Ishikawa (cell line): ENCODE results near the gene UGT1A9.

ENCODE experiments used
- CREB1 ChIP-seq: IDR thresholded peaks from 2 replicates; pipeline ENCODE4 v1.6.1; 2012; ENCODE audit warnings: low read depth
- EGR1 ChIP-seq: IDR thresholded peaks from 2 replicates; pipeline ENCODE4 v1.6.1; 2012
- EP300 ChIP-seq: IDR thresholded peaks from 2 replicates; pipeline ENCODE4 v1.6.1; 2012; ENCODE audit warnings: borderline replicate concordance
- FOXM1 ChIP-seq: IDR thresholded peaks from 2 replicates; pipeline ENCODE4 v1.6.1; 2012; ENCODE audit warnings: low read depth, borderline replicate concordance
- NFIC ChIP-seq: IDR thresholded peaks from 2 replicates; pipeline ENCODE4 v1.6.1; 2012
- RAD21 ChIP-seq: IDR thresholded peaks from 2 replicates; pipeline ENCODE4 v1.6.1; 2012; ENCODE audit warnings: low read depth
- TAF1 ChIP-seq: IDR thresholded peaks from 2 replicates; pipeline ENCODE4 v1.6.1; 2012; ENCODE audit warnings: low read depth, mild to moderate bottlenecking
- TCF12 ChIP-seq: IDR thresholded peaks from 2 replicates; pipeline ENCODE4 v1.6.1; 2012; ENCODE audit warnings: low read depth
- TEAD4 ChIP-seq: IDR thresholded peaks from 2 replicates; pipeline ENCODE4 v1.6.1; 2012
- YY1 ChIP-seq: IDR thresholded peaks from 2 replicates; pipeline ENCODE4 v1.6.1; 2012; ENCODE audit warnings: low read depth
- ZBTB7A ChIP-seq: IDR thresholded peaks from 2 replicates; pipeline ENCODE4 v1.6.1; 2012; ENCODE audit warnings: low read depth
- TF ChIP-seq, protein P1 (sequence below): IDR thresholded peaks from 2 replicates; pipeline ENCODE4 v1.6.1; 2012; ENCODE audit warnings: low read depth, mild to moderate bottlenecking
- TF ChIP-seq, protein P2 (sequence below): IDR thresholded peaks from 2 replicates; pipeline ENCODE4 v1.6.1; 2012

DNA sequence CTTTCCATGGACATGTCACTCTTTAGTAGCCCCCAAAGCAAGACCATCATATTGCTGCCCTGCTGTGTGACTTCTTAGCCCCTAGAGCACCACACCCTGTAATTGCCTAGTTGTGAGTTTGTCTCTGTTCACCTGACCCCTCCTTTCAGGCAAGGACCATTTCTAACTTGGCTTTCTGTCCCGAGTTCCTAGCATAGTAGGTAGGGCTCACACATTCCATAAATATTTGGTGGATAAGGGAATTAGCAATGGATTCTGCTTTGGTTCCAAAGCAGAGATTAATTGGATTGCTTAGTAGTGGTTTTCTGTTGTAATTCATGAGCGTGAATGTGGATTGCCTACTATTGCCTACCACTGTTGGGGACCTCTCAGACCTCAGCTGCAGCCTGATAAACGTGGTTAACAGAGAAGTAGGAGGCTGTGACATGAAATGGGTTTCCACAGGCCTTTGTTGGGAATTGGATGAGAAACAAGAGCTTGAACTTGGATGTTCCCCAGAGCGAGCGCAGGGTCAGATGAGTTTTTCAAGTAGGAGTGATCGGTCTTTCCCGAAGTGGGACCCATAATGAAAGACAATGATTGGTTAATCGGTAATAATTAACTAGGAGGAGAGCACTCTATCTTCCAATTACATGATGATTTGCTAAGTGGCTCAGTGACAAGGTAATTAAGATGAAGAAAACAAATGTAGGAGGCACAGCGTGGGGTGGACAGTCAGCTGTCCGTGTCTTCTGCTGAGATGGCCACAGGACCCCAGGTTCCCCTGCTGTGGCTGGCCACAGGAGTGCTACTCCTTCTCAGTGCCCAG lies 75.0 kb downstream of the UGT1A9 start:
- TF ChIP-seq, protein P1, sequence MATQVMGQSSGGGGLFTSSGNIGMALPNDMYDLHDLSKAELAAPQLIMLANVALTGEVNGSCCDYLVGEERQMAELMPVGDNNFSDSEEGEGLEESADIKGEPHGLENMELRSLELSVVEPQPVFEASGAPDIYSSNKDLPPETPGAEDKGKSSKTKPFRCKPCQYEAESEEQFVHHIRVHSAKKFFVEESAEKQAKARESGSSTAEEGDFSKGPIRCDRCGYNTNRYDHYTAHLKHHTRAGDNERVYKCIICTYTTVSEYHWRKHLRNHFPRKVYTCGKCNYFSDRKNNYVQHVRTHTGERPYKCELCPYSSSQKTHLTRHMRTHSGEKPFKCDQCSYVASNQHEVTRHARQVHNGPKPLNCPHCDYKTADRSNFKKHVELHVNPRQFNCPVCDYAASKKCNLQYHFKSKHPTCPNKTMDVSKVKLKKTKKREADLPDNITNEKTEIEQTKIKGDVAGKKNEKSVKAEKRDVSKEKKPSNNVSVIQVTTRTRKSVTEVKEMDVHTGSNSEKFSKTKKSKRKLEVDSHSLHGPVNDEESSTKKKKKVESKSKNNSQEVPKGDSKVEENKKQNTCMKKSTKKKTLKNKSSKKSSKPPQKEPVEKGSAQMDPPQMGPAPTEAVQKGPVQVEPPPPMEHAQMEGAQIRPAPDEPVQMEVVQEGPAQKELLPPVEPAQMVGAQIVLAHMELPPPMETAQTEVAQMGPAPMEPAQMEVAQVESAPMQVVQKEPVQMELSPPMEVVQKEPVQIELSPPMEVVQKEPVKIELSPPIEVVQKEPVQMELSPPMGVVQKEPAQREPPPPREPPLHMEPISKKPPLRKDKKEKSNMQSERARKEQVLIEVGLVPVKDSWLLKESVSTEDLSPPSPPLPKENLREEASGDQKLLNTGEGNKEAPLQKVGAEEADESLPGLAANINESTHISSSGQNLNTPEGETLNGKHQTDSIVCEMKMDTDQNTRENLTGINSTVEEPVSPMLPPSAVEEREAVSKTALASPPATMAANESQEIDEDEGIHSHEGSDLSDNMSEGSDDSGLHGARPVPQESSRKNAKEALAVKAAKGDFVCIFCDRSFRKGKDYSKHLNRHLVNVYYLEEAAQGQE = no peak
- TF ChIP-seq EP300 = no peak
- no peak for TF ChIP-seq CREB1
- no peak for TF ChIP-seq TEAD4
- TF ChIP-seq ZBTB7A = no peak
- no peak for TF ChIP-seq FOXM1
- TF ChIP-seq RAD21 = no peak
- TF ChIP-seq, protein P2, sequence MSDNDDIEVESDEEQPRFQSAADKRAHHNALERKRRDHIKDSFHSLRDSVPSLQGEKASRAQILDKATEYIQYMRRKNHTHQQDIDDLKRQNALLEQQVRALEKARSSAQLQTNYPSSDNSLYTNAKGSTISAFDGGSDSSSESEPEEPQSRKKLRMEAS = no peak
- TF ChIP-seq YY1 = no peak
- TF ChIP-seq EGR1 = no peak
- TF ChIP-seq TAF1 = no peak
- TF ChIP-seq NFIC = no peak
- TF ChIP-seq TCF12 = no peak
